Bronchus fibroblast of lung (primary cell): ENCODE data around the gene EPHA5. TPM values are rescaled to one million over a fixed set of nuclear protein-coding genes. Genes with fewer than 3 reads are reported as not detected.

Source experiments
- total RNA-seq: library from RNA; depleted of rRNA; stranded (reverse); fragments of >200 nt; gene quantifications from 2 replicates; pipeline ENCODE4 v1.2.3, GENCODE V29; 2015

Gene EPHA5
- under 0.01 and 0.17 TPM in 2 replicates for total RNA-seq

GRCh38 chr4:65670331-65671031 lies at the start of gene EPHA5:
Gene EPHA5 (minus strand): TSS chr4:65670489. CDS start chr4:65669742, 747 bp downstream.

